Ascending aorta (tissue), 2 donors: ENCODE data around the gene PPM1M. TPM values are rescaled to one million over a fixed set of nuclear protein-coding genes. Genes with fewer than 3 reads are reported as not detected.

Experiments used
- DNase-seq, 2 donors: peaks; one replicate each; pipeline ENCODE4 v3.0.0-alpha.2; 2019; ENCODE audit warnings: low spot score in 2 of 2
- H3K27ac ChIP-seq, 2 donors: fragments of 200-600 bp; sonication (generic); one replicate each; pipeline ENCODE4 v1.5.1; 2016 to 2017; ENCODE audit warnings: mild to moderate bottlenecking in 1 of 2
- H3K27me3 ChIP-seq: fragments of 200-600 bp; sonication (generic); one replicate; pipeline ENCODE4 v1.5.1; 2017
- H3K36me3 ChIP-seq, 2 donors: fragments of 200-600 bp; sonication (generic); one replicate each; pipeline ENCODE4 v1.5.1; 2016
- H3K4me1 ChIP-seq, 2 donors: fragments of 200-600 bp; sonication (generic); one replicate each; pipeline ENCODE4 v1.5.1; 2016 to 2017; ENCODE audit warnings: mild to moderate bottlenecking in 1 of 2
- H3K4me3 ChIP-seq, 2 donors: fragments of 200-600 bp; sonication (generic); one replicate each; pipeline ENCODE4 v1.5.1; 2016 to 2017; ENCODE audit warnings: mild to moderate bottlenecking in 1 of 2
- H3K9me3 ChIP-seq, 2 donors: fragments of 200-600 bp; sonication (generic); one replicate each; pipeline ENCODE4 v1.5.1; 2016
- intact Hi-C: fragments of 100-400 bp; cut with DNase I; formaldehyde crosslinking; loops from one replicate; pipeline ENCODE4 v1.15.1; 2023
- total RNA-seq: library from RNA; depleted of rRNA; stranded (reverse); fragments of >200 nt; gene quantifications from one replicate; pipeline ENCODE4 v1.1.0, GENCODE V29; 2016
- TF ChIP-seq, protein P1 (sequence below), 3 experiments: fragments of 200-600 bp in 2 of 3; fragments of 450-650 bp in 1 of 3; sonication (generic) in 2 of 3; IDR thresholded peaks; one replicate each; pipeline ENCODE4 v1.5.1; 2016 to 2019; ENCODE audit warnings: antibody characterized with exemption in 3 of 3, mild to moderate bottlenecking in 1 of 3, moderate library complexity in 1 of 3

The PPM1M gene
- total RNA-seq, 1 donor from 2014 or later: 20.3 TPM

DNA sequence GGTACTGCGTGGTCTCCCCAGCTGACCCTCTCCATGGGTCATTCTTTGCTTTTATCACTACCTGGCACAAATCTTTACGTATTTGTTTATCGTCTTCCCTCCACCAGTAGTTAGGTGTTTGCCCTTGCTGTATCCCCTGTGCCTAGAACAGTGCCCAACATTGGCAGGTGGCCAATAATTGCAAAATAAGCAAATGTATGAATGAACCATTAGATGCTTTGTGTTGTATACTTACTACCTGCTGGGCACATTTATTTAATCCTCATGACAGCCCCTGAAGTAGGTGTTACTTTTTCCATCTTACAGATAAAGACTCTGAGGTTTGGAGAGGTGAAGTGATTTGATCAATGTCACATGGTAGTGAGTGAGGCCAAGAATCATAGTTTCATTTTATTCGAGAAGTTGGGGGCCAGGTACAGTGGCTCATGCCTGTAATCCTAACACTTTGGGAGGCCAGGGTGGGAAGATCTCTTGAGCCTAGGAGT, 4.6 kb upstream of the PPM1M start:
- H3K4me1 ChIP-seq: peaks cover 9 to 38% of the 10 kb centered on the region in 2 donors

DNA sequence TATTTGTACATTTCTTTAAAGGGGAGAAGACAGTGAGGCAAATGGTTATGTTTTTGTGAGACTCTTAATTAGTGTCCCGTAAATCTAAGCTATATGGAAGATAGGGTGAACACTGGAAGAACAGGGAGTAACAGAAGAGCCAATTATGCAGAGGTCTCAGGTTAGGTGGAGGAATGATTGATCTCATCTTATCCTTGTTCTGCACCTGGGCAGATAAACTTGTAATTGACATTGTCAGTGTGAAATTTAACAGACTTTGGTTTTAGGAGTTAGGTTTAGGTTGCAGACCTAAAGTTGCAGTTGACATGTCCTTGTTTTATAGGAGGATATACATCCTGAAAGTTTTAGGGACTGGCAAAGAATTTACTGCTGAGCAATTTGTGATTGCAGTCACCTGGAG, 3.5 kb upstream of the PPM1M start:
- TF ChIP-seq, protein P1, sequence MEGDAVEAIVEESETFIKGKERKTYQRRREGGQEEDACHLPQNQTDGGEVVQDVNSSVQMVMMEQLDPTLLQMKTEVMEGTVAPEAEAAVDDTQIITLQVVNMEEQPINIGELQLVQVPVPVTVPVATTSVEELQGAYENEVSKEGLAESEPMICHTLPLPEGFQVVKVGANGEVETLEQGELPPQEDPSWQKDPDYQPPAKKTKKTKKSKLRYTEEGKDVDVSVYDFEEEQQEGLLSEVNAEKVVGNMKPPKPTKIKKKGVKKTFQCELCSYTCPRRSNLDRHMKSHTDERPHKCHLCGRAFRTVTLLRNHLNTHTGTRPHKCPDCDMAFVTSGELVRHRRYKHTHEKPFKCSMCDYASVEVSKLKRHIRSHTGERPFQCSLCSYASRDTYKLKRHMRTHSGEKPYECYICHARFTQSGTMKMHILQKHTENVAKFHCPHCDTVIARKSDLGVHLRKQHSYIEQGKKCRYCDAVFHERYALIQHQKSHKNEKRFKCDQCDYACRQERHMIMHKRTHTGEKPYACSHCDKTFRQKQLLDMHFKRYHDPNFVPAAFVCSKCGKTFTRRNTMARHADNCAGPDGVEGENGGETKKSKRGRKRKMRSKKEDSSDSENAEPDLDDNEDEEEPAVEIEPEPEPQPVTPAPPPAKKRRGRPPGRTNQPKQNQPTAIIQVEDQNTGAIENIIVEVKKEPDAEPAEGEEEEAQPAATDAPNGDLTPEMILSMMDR (IDR thresholded peaks at IDR 0.05): no peak
- H3K36me3 ChIP-seq: no peaks in the 10 kb centered on the region
- no peaks in the 10 kb centered on the region for H3K27me3 ChIP-seq
- no peaks in the 10 kb centered on the region for H3K9me3 ChIP-seq
- DNase-seq: no peak
- H3K4me1 ChIP-seq: peaks cover 7 to 35% of the 10 kb centered on the region in 2 donors
- no peak overlapping the region for H3K27ac ChIP-seq
- no peak overlapping the region for H3K4me3 ChIP-seq
- intact Hi-C loops: no loop called here

More for the DNA sequence above, 4.6 kb upstream of the PPM1M start:
- no peaks in the 10 kb centered on the region for H3K9me3 ChIP-seq
- no peaks in the 10 kb centered on the region for H3K36me3 ChIP-seq
- intact Hi-C loops: no loop called here
- H3K27me3 ChIP-seq: no peaks in the 10 kb centered on the region
- TF ChIP-seq, protein P1 (IDR thresholded peaks at IDR 0.05): no peak
- H3K27ac ChIP-seq: no peak overlapping the region
- DNase-seq: no peak
- no peak overlapping the region for H3K4me3 ChIP-seq

DNA sequence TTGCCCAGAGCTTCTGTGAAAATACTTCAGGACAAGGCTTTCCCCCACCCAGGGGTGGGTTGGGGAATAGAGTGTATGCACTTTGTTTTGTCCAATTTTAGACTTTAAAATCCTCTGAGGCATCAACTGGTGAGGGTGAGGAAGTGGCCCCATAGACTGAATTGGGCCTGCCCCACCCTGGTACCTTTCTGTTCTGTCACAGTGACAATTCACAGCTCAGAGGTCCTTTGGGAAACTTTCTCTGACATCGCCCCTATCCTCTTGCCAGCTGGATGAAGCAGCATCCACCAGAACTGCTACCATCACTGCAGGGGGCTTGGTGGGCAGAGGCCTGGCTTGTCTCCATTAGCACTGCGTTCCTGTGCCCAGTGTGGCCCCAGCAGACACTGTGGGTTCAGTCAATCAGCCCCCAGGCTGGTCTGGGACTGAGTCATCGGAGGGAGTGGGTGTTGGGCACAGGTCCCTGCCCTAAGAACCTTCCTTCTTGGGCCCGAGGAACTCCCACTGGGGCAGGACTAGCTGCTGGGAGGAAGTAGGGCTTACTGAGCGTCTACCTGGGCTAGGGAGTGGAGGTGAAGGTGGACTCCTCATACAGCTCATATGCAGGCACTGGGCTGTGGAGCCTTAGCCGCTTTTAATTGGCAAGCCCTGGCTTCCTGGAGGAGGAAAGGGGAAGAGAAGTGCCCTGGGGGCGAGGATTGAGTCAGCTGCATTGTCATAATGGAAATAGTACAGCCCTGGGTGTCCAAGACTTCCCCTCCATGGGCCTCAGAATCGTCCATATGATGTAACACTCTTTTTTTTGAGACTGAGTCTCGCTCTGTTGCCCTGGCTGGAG, 1.5 kb upstream of the PPM1M start:
- Histone ChIP-seq H3K4me1 (peaks cover 0 to 20% of the 10 kb centered on the region in 2 donors), H3K36me3 (peaks cover 0 to 2% of the 10 kb centered on the region in 2 donors), H3K4me3 (peak overlapping the region in 1 of 2 donors; percentile 75), H3K27me3 (no peaks in the 10 kb centered on the region), H3K27ac (peak overlapping the region; percentile 89 to 91), H3K9me3 (no peaks in the 10 kb centered on the region)
- TF ChIP-seq, protein P1 (IDR thresholded peaks at IDR 0.05): no peak
- peak in 1 of 2 donors; percentile 72 for DNase-seq
- intact Hi-C loops: no loop called here

DNA sequence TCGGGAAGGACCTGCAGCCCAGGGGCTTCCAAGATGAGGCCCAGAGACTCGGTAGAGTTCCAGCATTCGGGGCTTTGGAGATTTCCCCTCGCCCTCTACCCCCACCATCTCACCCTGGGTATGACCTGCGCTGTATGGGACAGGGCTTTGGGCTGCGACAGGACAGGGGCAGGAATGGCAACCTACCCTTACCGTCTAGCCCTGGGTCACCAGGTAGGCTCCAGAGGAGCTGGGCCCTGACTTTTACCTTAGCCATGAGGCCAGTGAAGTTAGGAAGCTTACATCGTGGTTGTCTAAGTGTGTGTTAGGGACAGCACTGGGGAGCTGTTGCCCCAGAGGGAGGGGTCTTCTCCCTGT, 683 bp downstream of the PPM1M start:
- Histone ChIP-seq H3K27me3 (no peaks in the 10 kb centered on the region), H3K36me3 (peaks cover 11 to 18% of the 10 kb centered on the region in 2 donors), H3K27ac (peak overlapping the region; percentile 84 to 91), H3K4me1 (peaks cover 0 to 14% of the 10 kb centered on the region in 2 donors), H3K4me3 (peak overlapping the region; percentile 65 to 75), H3K9me3 (no peaks in the 10 kb centered on the region)
- intact Hi-C loops: no loop called here
- TF ChIP-seq, protein P1 (IDR thresholded peaks at IDR 0.05): no peak
- no peak for DNase-seq

DNA sequence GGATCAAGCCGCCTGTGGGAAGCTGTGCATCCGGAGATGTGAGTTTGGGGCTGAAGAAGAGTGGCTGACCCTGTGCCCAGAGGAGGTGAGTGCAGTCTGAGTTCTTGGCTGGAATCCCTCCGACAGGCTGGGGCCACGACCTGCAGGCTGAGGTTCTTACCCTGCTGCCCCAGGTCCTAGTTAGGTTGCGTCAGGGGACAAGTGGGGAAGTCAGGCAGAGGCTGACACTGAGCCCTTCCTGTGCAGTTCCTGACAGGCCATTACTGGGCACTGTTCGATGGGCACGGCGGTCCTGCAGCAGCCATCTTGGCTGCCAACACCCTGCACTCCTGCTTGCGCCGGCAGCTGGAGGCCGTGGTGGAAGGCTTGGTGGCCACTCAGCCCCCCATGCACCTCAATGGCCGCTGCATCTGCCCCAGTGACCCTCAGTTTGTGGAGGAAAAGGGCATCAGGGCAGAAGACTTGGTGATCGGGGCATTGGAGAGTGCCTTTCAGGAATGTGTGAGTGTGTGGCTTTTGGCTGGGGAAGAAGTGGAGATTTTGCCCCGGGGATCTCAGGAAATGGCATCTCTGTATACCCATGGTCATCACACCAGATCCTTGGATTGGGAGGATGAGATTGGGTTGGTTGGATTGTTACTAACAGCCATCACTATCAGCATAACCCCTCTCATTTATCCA, 1.3 kb downstream of the PPM1M start:
- H3K9me3 ChIP-seq: no peaks in the 10 kb centered on the region
- H3K4me3 ChIP-seq: peak overlapping the region in 1 of 2 donors; percentile 75
- intact Hi-C loops: no loop called here
- peaks cover 0 to 14% of the 10 kb centered on the region in 2 donors for H3K4me1 ChIP-seq
- H3K27ac ChIP-seq: peak overlapping the region; percentile 84 to 91
- H3K36me3 ChIP-seq: peaks cover 16 to 25% of the 10 kb centered on the region in 2 donors
- H3K27me3 ChIP-seq: no peaks in the 10 kb centered on the region
- TF ChIP-seq, protein P1 (IDR thresholded peaks at IDR 0.05): no peak
- peak in 1 of 2 donors; percentile 63 for DNase-seq
